Panc1 (cell line): ENCODE data around the gene PTP4A2. TPM values are rescaled to one million over a fixed set of nuclear protein-coding genes. Genes with fewer than 3 reads are reported as not detected.

Experiments
- ATAC-seq: fragments of 200-7000 bp; cut with Tn5 transposase; 2 replicates; pipeline ENCODE4 v1.9.1; 2020; ENCODE audit warnings: mild to moderate bottlenecking, moderate library complexity
- BruUV-seq: library from RNA; stranded (reverse); fragments of 400-500 nt; replicated peaks from 2 replicates; lab custom pipeline; 2021; lab: Mats Ljungman, UMichigan
- CTCF ChIA-PET: fragments of 300-600 bp; sonication (Branson Sonifier 250); formaldehyde crosslinking; loops from one replicate; lab custom pipeline; 2022; ENCODE audit warnings: antibody characterized with exemption; lab: Charles Lee
- POLR2A ChIA-PET: fragments of 300-600 bp; sonication (Branson Sonifier 250); formaldehyde crosslinking; loops from one replicate; lab custom pipeline; 2022; ENCODE audit warnings: antibody characterized with exemption; lab: Charles Lee
- DNase-seq: peaks from one replicate; pipeline ENCODE4 v3.0.0-alpha.2; 2010; ENCODE audit warnings: low read depth, low spot score
- H3K27ac ChIP-seq: 2 replicates; pipeline ENCODE4 v1.5.1; 2011; ENCODE audit warnings: mild to moderate bottlenecking, low read length, inconsistent platforms
- H3K27me3 ChIP-seq: fragments of 200-500 bp; sonication (Bioruptor generic); 2 replicates; pipeline ENCODE4 v1.6.0; 2014; ENCODE audit warnings: low read length, inconsistent platforms; ENCODE audit not compliant: control insufficient read depth, insufficient read depth
- H3K36me3 ChIP-seq: fragments of 200-500 bp; sonication (Bioruptor generic); 2 replicates; pipeline ENCODE4 v1.5.1; 2014; ENCODE audit warnings: inconsistent platforms, mild to moderate bottlenecking, low read length, moderate library complexity; ENCODE audit not compliant: control insufficient read depth, insufficient read depth
- H3K4me1 ChIP-seq: 2 replicates; pipeline ENCODE4 v1.5.1; 2011; ENCODE audit warnings: inconsistent platforms, mild to moderate bottlenecking, low read length, moderate library complexity; ENCODE audit not compliant: control insufficient read depth, insufficient read depth
- H3K4me3 ChIP-seq, 2 experiments: 2 replicates each; pipeline ENCODE4 v1.5.1; 2011 to 2012; ENCODE audit warnings: low read depth in 2 of 2, low read length in 2 of 2, mild to moderate bottlenecking in 2 of 2, inconsistent platforms in 1 of 2, moderate library complexity in 1 of 2
- H3K9me3 ChIP-seq: fragments of 200-500 bp; sonication (Bioruptor generic); 2 replicates; pipeline ENCODE4 v1.5.1; 2014; ENCODE audit warnings: low read depth, mild to moderate bottlenecking, inconsistent platforms, low read length, moderate library complexity; ENCODE audit not compliant: control insufficient read depth, insufficient read depth
- CTCF ChIP-seq: fragments of 450-650 bp; IDR thresholded peaks from 2 replicates; pipeline ENCODE4 v1.5.1; 2017; ENCODE audit warnings: mild to moderate bottlenecking
- POLR2AphosphoS5 ChIP-seq: IDR thresholded peaks from 2 replicates; pipeline ENCODE4 v1.6.1; 2012; ENCODE audit warnings: mild to moderate bottlenecking, low read depth, low read length, moderate library complexity
- REST ChIP-seq, 2 experiments: IDR thresholded peaks; 2 replicates each; pipeline ENCODE4 v1.6.1; 2011 to 2012; ENCODE audit warnings: low read depth in 2 of 2, control low read depth in 1 of 2, low read length in 1 of 2, mild to moderate bottlenecking in 1 of 2, moderate library complexity in 1 of 2; ENCODE audit not compliant: insufficient read depth in 1 of 2
- SIN3A ChIP-seq: IDR thresholded peaks from 2 replicates; pipeline ENCODE4 v1.6.1; 2012; ENCODE audit warnings: low read depth, mild to moderate bottlenecking, low read length, moderate library complexity, borderline replicate concordance; ENCODE audit not compliant: insufficient read depth
- TCF7L2 ChIP-seq: IDR thresholded peaks from 2 replicates; pipeline ENCODE4 v1.6.1; 2011; ENCODE audit warnings: mild to moderate bottlenecking, low read depth, low read length, inconsistent platforms
- in situ Hi-C: cut with HindIII; loops from 2 replicates; pipeline ENCODE4 v1.10.0; 2016; ENCODE audit warnings: low sequenced_read_pairs, low pct_unique_long_range_greater_than_20kb
- intact Hi-C: fragments of 100-400 bp; cut with micrococcal nuclease; formaldehyde crosslinking; loops from one replicate; pipeline ENCODE4 v1.10.0; 2022; ENCODE audit not compliant: unreplicated experiment
- total RNA-seq: library from RNA; stranded (reverse); gene quantifications from one replicate; pipeline ENCODE4 v1.2.1, GENCODE V29; 2021; ENCODE audit not compliant: unreplicated experiment

The PTP4A2 gene
- total RNA-seq, 1 experiment from 2014 or later = 559 TPM

GRCh38 chr1:31881688-31882000 is 56.5 kb downstream of the PTP4A2 start:
- no peak for TF ChIP-seq POLR2AphosphoS5
- TF ChIP-seq TCF7L2 = no peak
- TF ChIP-seq CTCF = no peak
- no peak for TF ChIP-seq REST (IDR thresholded peaks at IDR 0.05; ENCODE audit: insufficient read depth in 1 of 2, low read depth in 2 of 2, low read length in 1 of 2)
- no peak for TF ChIP-seq SIN3A
- intact Hi-C loops = no loop called here
- POLR2A ChIA-PET = no interaction called here
- H3K4me1 ChIP-seq = 0 out of 2 replicates have a peak, but pooled peaks cover 3% of the 10 kb centered on the region
- H3K4me3 ChIP-seq = no peak overlapping the region
- in situ Hi-C loops = no loop called here
- DNase-seq (no peak), ATAC-seq (no peak)
- no peaks in the 10 kb centered on the region for H3K9me3 ChIP-seq
- no peaks in the 10 kb centered on the region for H3K36me3 ChIP-seq
- no peak overlapping the region for H3K27ac ChIP-seq
- CTCF ChIA-PET = interaction anchor here (0.7 kb wide), 1 partner anchor 57 kb away, joined by 3 read pairs; the partner anchor contains the start of gene PTP4A2
- BruUV-seq = no TSS peak
- no peaks in the 10 kb centered on the region for H3K27me3 ChIP-seq

- ChIA-PET POLR2A (no interaction called here), CTCF (interaction anchor here (0.6 to 0.7 kb wide), 2 partner anchors 57 to 267 kb away, joined by 3 to 6 read pairs; partner anchors contain the start of gene PTP4A2)
- Histone ChIP-seq H3K27me3 (no peaks in the 10 kb centered on the region), H3K4me1 (0 out of 2 replicates have a peak, but pooled peaks cover 3% of the 10 kb centered on the region), H3K27ac (no peak overlapping the region), H3K4me3 (no peak overlapping the region), H3K9me3 (no peaks in the 10 kb centered on the region), H3K36me3 (no peaks in the 10 kb centered on the region)
- no TSS peak for BruUV-seq
- in situ Hi-C loops = no loop called here
- DNase-seq = no peak
- no peak for ATAC-seq
- TF ChIP-seq REST (IDR thresholded peaks at IDR 0.05; ENCODE audit: insufficient read depth in 1 of 2, low read depth in 2 of 2, low read length in 1 of 2) = no peak
- TF ChIP-seq CTCF = no peak
- no peak for TF ChIP-seq TCF7L2
- no peak for TF ChIP-seq POLR2AphosphoS5
- intact Hi-C loops = no loop called here
Measured at GRCh38 chr1:31880957-31881687, 57.0 kb downstream of the PTP4A2 start.
